Measurements from ENCODE around the gene NOS1AP.
"Not testable (repeated sequence)": the region's sequence is repeated elsewhere in the genome, so short reads cannot be mapped to it uniquely, and the experiment has no call there.

DNA sequence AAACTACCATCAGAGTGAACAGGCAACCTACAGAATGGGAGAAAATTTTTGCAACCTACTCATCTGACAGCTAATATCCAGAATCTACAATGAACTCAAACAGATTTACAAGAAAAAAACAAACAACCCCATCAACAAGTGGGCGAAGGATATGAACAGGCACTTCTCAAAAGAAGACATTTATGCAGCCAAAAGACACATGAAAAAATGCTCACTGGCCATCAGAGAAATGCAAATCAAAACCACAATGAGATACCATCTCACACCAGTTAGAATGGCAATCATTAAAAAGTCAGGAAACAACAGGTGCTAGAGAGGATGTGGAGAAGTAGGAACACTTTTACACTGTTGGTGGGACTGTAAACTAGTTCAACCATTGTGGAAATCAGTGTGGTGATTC lies 104.1 kb downstream of the NOS1AP start:
- TF ChIP-seq CTCF (conservative IDR thresholded peaks at IDR 0.05 in 1 of 2, IDR thresholded peaks at IDR 0.05 in 1 of 2; ENCODE audit: extremely low read depth in 1 of 2, insufficient read depth in 1 of 2, low read depth in 1 of 2, low read length in 2 of 2); EZH2 (IDR thresholded peaks at IDR 0.05; ENCODE audit: borderline replicate concordance, low read length): not testable (repeated sequence)
